Measurements from ENCODE around the gene ANKRD33B. TPM values are rescaled to one million over a fixed set of nuclear protein-coding genes. Genes with fewer than 3 reads are reported as not detected.

ANKRD33B gene
- total and polyA plus RNA-seq, 2 donors (not counting 1 experiment from before 2014, with no cell fraction given) = 7.7 to 7.8 TPM

GRCh38 chr5:10615693-10616092 lies 51.8 kb downstream of the ANKRD33B start:
- TF ChIP-seq EZH2 (IDR thresholded peaks at IDR 0.05; ENCODE audit: low read length, missing control alignments) = no peak
- TF ChIP-seq, protein P1, sequence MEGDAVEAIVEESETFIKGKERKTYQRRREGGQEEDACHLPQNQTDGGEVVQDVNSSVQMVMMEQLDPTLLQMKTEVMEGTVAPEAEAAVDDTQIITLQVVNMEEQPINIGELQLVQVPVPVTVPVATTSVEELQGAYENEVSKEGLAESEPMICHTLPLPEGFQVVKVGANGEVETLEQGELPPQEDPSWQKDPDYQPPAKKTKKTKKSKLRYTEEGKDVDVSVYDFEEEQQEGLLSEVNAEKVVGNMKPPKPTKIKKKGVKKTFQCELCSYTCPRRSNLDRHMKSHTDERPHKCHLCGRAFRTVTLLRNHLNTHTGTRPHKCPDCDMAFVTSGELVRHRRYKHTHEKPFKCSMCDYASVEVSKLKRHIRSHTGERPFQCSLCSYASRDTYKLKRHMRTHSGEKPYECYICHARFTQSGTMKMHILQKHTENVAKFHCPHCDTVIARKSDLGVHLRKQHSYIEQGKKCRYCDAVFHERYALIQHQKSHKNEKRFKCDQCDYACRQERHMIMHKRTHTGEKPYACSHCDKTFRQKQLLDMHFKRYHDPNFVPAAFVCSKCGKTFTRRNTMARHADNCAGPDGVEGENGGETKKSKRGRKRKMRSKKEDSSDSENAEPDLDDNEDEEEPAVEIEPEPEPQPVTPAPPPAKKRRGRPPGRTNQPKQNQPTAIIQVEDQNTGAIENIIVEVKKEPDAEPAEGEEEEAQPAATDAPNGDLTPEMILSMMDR (conservative IDR thresholded peaks at IDR 0.05 in 1 of 2, IDR thresholded peaks at IDR 0.05 in 1 of 2; ENCODE audit: low read depth in 1 of 2, low read length in 2 of 2) = no peak
- no peaks in the 10 kb centered on the region for H3K27me3 ChIP-seq (ENCODE audit: control insufficient read depth, insufficient read depth, low read length)
- no peaks in the 10 kb centered on the region for H3K4me1 ChIP-seq (ENCODE audit: control insufficient read depth, extremely low read depth, insufficient read depth, low read length)
- H3K4me3 ChIP-seq (replicated peaks in 1 of 4; ENCODE audit: control extremely low read depth in 1 of 4, insufficient read depth in 1 of 4, low read depth in 3 of 4, low read length in 4 of 4) = no peak overlapping the region
- H3K4me2 ChIP-seq (ENCODE audit: extremely low read depth, insufficient read depth, low read length) = no peak overlapping the region
- DNase-seq (ENCODE audit: low read depth in 2 of 2) = no peak
- no peaks in the 10 kb centered on the region for H4K20me1 ChIP-seq (ENCODE audit: control insufficient read depth, extremely low read depth, insufficient read depth, low read length)
- no peak overlapping the region for H3K9ac ChIP-seq (ENCODE audit: insufficient read depth, low read length)
- no peak overlapping the region for H3K27ac ChIP-seq (ENCODE audit: insufficient read depth, low read length)
- no peak overlapping the region for H2AFZ ChIP-seq (ENCODE audit: low read length)
- no peaks in the 10 kb centered on the region for H3K36me3 ChIP-seq (ENCODE audit: control insufficient read depth, insufficient read depth, low read length)
- H3K79me2 ChIP-seq (ENCODE audit: control insufficient read depth, insufficient read depth, low read length) = no peaks in the 10 kb centered on the region
- H3K9me3 ChIP-seq (ENCODE audit: control insufficient read depth, insufficient read depth, low read depth, low read length) = no peaks in the 10 kb centered on the region

DNA sequence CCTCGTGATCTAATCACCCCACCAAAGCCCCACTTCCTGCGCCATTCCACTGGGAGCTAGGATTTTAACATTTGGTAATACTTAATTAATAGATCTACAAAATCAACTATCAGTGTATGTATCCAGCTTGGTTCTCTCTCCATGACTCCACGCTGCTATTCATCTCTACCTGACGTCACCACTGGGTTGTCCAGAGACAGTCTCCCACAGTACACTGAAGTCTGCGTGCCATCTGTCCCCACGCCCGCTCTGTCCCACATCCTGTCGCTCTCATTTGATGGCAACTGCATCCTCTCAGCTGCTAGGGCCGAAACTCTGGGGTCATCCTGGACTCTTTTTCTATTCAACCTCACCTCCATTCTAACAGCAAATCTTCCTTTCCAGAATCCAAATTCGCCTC lies 53.2 kb downstream of the ANKRD33B start:
- TF ChIP-seq, protein P1 (conservative IDR thresholded peaks at IDR 0.05 in 1 of 2, IDR thresholded peaks at IDR 0.05 in 1 of 2; ENCODE audit: low read depth in 1 of 2, low read length in 2 of 2) = no peak
- no peak for TF ChIP-seq EZH2 (IDR thresholded peaks at IDR 0.05; ENCODE audit: low read length, missing control alignments)
- Histone ChIP-seq H3K79me2 (ENCODE audit: control insufficient read depth, insufficient read depth, low read length) (no peaks in the 10 kb centered on the region), H3K9ac (ENCODE audit: insufficient read depth, low read length) (no peak overlapping the region), H4K20me1 (ENCODE audit: control insufficient read depth, extremely low read depth, insufficient read depth, low read length) (no peaks in the 10 kb centered on the region), H3K4me2 (ENCODE audit: extremely low read depth, insufficient read depth, low read length) (no peak overlapping the region), H3K4me1 (ENCODE audit: control insufficient read depth, extremely low read depth, insufficient read depth, low read length) (no peaks in the 10 kb centered on the region), H3K36me3 (ENCODE audit: control insufficient read depth, insufficient read depth, low read length) (no peaks in the 10 kb centered on the region), H3K27ac (ENCODE audit: insufficient read depth, low read length) (no peak overlapping the region), H3K4me3 (replicated peaks in 1 of 4; ENCODE audit: control extremely low read depth in 1 of 4, insufficient read depth in 1 of 4, low read depth in 3 of 4, low read length in 4 of 4) (no peak overlapping the region), H2AFZ (ENCODE audit: low read length) (no peak overlapping the region), H3K27me3 (ENCODE audit: control insufficient read depth, insufficient read depth, low read length) (no peaks in the 10 kb centered on the region), H3K9me3 (ENCODE audit: control insufficient read depth, insufficient read depth, low read depth, low read length) (no peaks in the 10 kb centered on the region)
- DNase-seq (ENCODE audit: low read depth in 2 of 2) = no peak

GRCh38 chr5:10618311-10618710 lies 54.4 kb downstream of the ANKRD33B start:
- H2AFZ ChIP-seq (ENCODE audit: low read length) = no peak overlapping the region
- H3K4me2 ChIP-seq (ENCODE audit: extremely low read depth, insufficient read depth, low read length) = no peak overlapping the region
- no peak for DNase-seq (ENCODE audit: low read depth in 2 of 2)
- no peak overlapping the region for H3K4me3 ChIP-seq (replicated peaks in 1 of 4; ENCODE audit: control extremely low read depth in 1 of 4, insufficient read depth in 1 of 4, low read depth in 3 of 4, low read length in 4 of 4)
- H4K20me1 ChIP-seq (ENCODE audit: control insufficient read depth, extremely low read depth, insufficient read depth, low read length) = no peaks in the 10 kb centered on the region
- TF ChIP-seq, protein P1 (conservative IDR thresholded peaks at IDR 0.05 in 1 of 2, IDR thresholded peaks at IDR 0.05 in 1 of 2; ENCODE audit: low read depth in 1 of 2, low read length in 2 of 2) = no peak
- no peak for TF ChIP-seq EZH2 (IDR thresholded peaks at IDR 0.05; ENCODE audit: low read length, missing control alignments)
- no peaks in the 10 kb centered on the region for H3K36me3 ChIP-seq (ENCODE audit: control insufficient read depth, insufficient read depth, low read length)
- no peak overlapping the region for H3K9ac ChIP-seq (ENCODE audit: insufficient read depth, low read length)
- no peaks in the 10 kb centered on the region for H3K4me1 ChIP-seq (ENCODE audit: control insufficient read depth, extremely low read depth, insufficient read depth, low read length)
- H3K27ac ChIP-seq (ENCODE audit: insufficient read depth, low read length) = no peak overlapping the region
- no peaks in the 10 kb centered on the region for H3K9me3 ChIP-seq (ENCODE audit: control insufficient read depth, insufficient read depth, low read depth, low read length)
- H3K79me2 ChIP-seq (ENCODE audit: control insufficient read depth, insufficient read depth, low read length) = no peaks in the 10 kb centered on the region
- H3K27me3 ChIP-seq (ENCODE audit: control insufficient read depth, insufficient read depth, low read length) = no peaks in the 10 kb centered on the region

Data from fibroblast of lung (primary cell).